ENCODE measurements around the gene AMER3.
A peak's percentile ranks its signal among the peaks of the same experiment; 100 is the strongest.

AMER3 gene

GRCh38 chr2:130790804-130791616 lies 35.7 kb downstream of the AMER3 start:
- no peak for DNase-seq (ENCODE audit: low spot score)
- no peak for TF ChIP-seq CTCF (IDR thresholded peaks at IDR 0.05; ENCODE audit: extremely low read depth, missing control alignments)

GRCh38 chr2:130791617-130791939 lies 36.2 kb downstream of the AMER3 start:
- no peak for TF ChIP-seq CTCF (IDR thresholded peaks at IDR 0.05; ENCODE audit: extremely low read depth, missing control alignments)
- no peak for DNase-seq (ENCODE audit: low spot score)

- no peak for DNase-seq (ENCODE audit: low spot score)
- no peak for TF ChIP-seq CTCF (IDR thresholded peaks at IDR 0.05; ENCODE audit: extremely low read depth, missing control alignments)
Measured at GRCh38 chr2:130795431-130795830, 40.1 kb downstream of the AMER3 start.

GRCh38 chr2:130796290-130796689 lies 41.0 kb downstream of the AMER3 start:
- TF ChIP-seq CTCF (IDR thresholded peaks at IDR 0.05; ENCODE audit: extremely low read depth, missing control alignments) = no peak
- no peak for DNase-seq (ENCODE audit: low spot score)

GRCh38 chr2:130797493-130798435 lies 42.4 kb downstream of the AMER3 start:
- TF ChIP-seq CTCF (IDR thresholded peaks at IDR 0.05; ENCODE audit: extremely low read depth, missing control alignments) = peak; percentile 90
- peak; percentile 92 for DNase-seq (ENCODE audit: low spot score)

GRCh38 chr2:130798472-130799218 lies 43.3 kb downstream of the AMER3 start:
- DNase-seq (ENCODE audit: low spot score) = no peak
- no peak for TF ChIP-seq CTCF (IDR thresholded peaks at IDR 0.05; ENCODE audit: extremely low read depth, missing control alignments)
